MCF 10A (cell line): ENCODE results near the gene NECTIN3. TPM values are rescaled to one million over a fixed set of nuclear protein-coding genes. Genes with fewer than 3 reads are reported as not detected.

ENCODE experiments used
- BruUV-seq: library from RNA; stranded (reverse); fragments of 400-500 nt; replicated peaks from 2 replicates; lab custom pipeline; 2021; lab: Mats Ljungman, UMichigan
- CTCF ChIA-PET: fragments of 300-600 bp; sonication (Branson Sonifier 250); formaldehyde crosslinking; extraction: SDS; loops from one replicate; lab custom pipeline; 2021; ENCODE audit warnings: antibody characterized with exemption, inconsistent platforms; lab: Yijun Ruan, JAX
- POLR2A ChIA-PET: fragments of 300-600, 350-650 bp; sonication (Branson Sonifier 250); formaldehyde crosslinking; extraction: SDS; loops from one replicate; lab custom pipeline; 2020; ENCODE audit warnings: antibody characterized with exemption, inconsistent platforms; lab: Yijun Ruan, JAX
- DNase-seq: peaks from one replicate; pipeline ENCODE4 v3.0.0-alpha.2; 2018; ENCODE audit not compliant: unreplicated experiment
- H3K27ac Mint-ChIP-seq: one replicate; pipeline ENCODE4 v1.8.0; 2022; ENCODE audit warnings: mild to moderate bottlenecking, low read depth, mixed read lengths; ENCODE audit not compliant: unreplicated experiment
- H3K27me3 Mint-ChIP-seq: one replicate; pipeline ENCODE4 v1.8.0; 2022; ENCODE audit warnings: mixed read lengths; ENCODE audit not compliant: insufficient read depth, unreplicated experiment
- H3K36me3 Mint-ChIP-seq: one replicate; pipeline ENCODE4 v1.8.0; 2022; ENCODE audit warnings: mild to moderate bottlenecking, moderate library complexity, mixed read lengths; ENCODE audit not compliant: insufficient read depth, unreplicated experiment
- H3K4me1 Mint-ChIP-seq: one replicate; pipeline ENCODE4 v1.8.0; 2022; ENCODE audit warnings: mixed read lengths; ENCODE audit not compliant: insufficient read depth, unreplicated experiment
- H3K4me3 Mint-ChIP-seq: one replicate; pipeline ENCODE4 v1.8.0; 2022; ENCODE audit warnings: mild to moderate bottlenecking, moderate library complexity, mixed read lengths; ENCODE audit not compliant: unreplicated experiment
- H3K9me3 Mint-ChIP-seq: one replicate; pipeline ENCODE4 v1.8.0; 2022; ENCODE audit warnings: mixed read lengths; ENCODE audit not compliant: unreplicated experiment
- CTCF ChIP-seq: fragments of 200-600 bp; IDR thresholded peaks from one replicate; pipeline ENCODE4 v1.8.0; 2022; ENCODE audit warnings: antibody characterized with exemption, mild to moderate bottlenecking; ENCODE audit not compliant: unreplicated experiment
- intact Hi-C: fragments of 100-400 bp; cut with micrococcal nuclease; formaldehyde crosslinking; loops from 2 replicates; pipeline ENCODE4 v1.14.1; 2022
- total RNA-seq: library from RNA; stranded (reverse); gene quantifications from 2 replicates; pipeline ENCODE4 v1.2.3, GENCODE V29; 2022

Gene NECTIN3
- total RNA-seq, 1 experiment from 2014 or later = 25.6 TPM

- H3K36me3 Mint-ChIP-seq = peaks cover 4% of the 10 kb centered on the region
- intact Hi-C loops = no loop called here
- no peaks in the 10 kb centered on the region for H3K27me3 Mint-ChIP-seq
- DNase-seq = no peak
- CTCF ChIA-PET = interaction anchor here (0.6 kb wide), 1 partner anchor 435 kb away, joined by 3 read pairs; no protein-coding TSS in a partner anchor
- POLR2A ChIA-PET = no interaction called here
- BruUV-seq = no TSS peak
- no peak overlapping the region for H3K27ac Mint-ChIP-seq
- no peak overlapping the region for H3K4me3 Mint-ChIP-seq
- no peaks in the 10 kb centered on the region for H3K9me3 Mint-ChIP-seq
- no peak for TF ChIP-seq CTCF
- peaks cover 14% of the 10 kb centered on the region for H3K4me1 Mint-ChIP-seq
Measured at GRCh38 chr3:111112913-111113312, 41.3 kb downstream of the NECTIN3 start.

GRCh38 chr3:111128884-111129283, 57.3 kb downstream of the NECTIN3 start:
- POLR2A ChIA-PET = no interaction called here
- Mint-ChIP-seq H3K27me3 (no peaks in the 10 kb centered on the region), H3K36me3 (no peaks in the 10 kb centered on the region), H3K9me3 (no peaks in the 10 kb centered on the region), H3K4me3 (no peak overlapping the region), H3K4me1 (peaks cover 6% of the 10 kb centered on the region), H3K27ac (no peak overlapping the region)
- intact Hi-C loops = no loop called here
- BruUV-seq = no TSS peak
- no peak for DNase-seq
- CTCF ChIA-PET = no interaction called here
- TF ChIP-seq CTCF = no peak

GRCh38 chr3:111130827-111131226, 59.2 kb downstream of the NECTIN3 start:
- no peaks in the 10 kb centered on the region for H3K27me3 Mint-ChIP-seq
- POLR2A ChIA-PET = interaction anchor here (0.6 kb wide), 1 partner anchor 552 kb away, joined by 3 read pairs; no protein-coding TSS in a partner anchor
- no peak overlapping the region for H3K4me3 Mint-ChIP-seq
- no peak overlapping the region for H3K27ac Mint-ChIP-seq
- H3K9me3 Mint-ChIP-seq = no peaks in the 10 kb centered on the region
- peaks cover 6% of the 10 kb centered on the region for H3K4me1 Mint-ChIP-seq
- no peak for TF ChIP-seq CTCF
- no peaks in the 10 kb centered on the region for H3K36me3 Mint-ChIP-seq
- no peak for DNase-seq
- BruUV-seq = no TSS peak
- intact Hi-C loops = no loop called here
- CTCF ChIA-PET = no interaction called here

GRCh38 chr3:111134302-111134701, 62.7 kb downstream of the NECTIN3 start:
- Mint-ChIP-seq H3K27ac (no peak overlapping the region), H3K27me3 (no peaks in the 10 kb centered on the region), H3K4me3 (no peak overlapping the region), H3K9me3 (no peaks in the 10 kb centered on the region), H3K36me3 (no peaks in the 10 kb centered on the region), H3K4me1 (peaks cover 6% of the 10 kb centered on the region)
- POLR2A ChIA-PET = interaction anchor here (0.5 kb wide), 1 partner anchor 156 kb away, joined by 3 read pairs; no protein-coding TSS in a partner anchor
- BruUV-seq = no TSS peak
- TF ChIP-seq CTCF = no peak
- intact Hi-C loops = no loop called here
- CTCF ChIA-PET = no interaction called here
- DNase-seq = no peak
